DND-41 (cell line): ENCODE data around the gene ACADS.

ENCODE experiments used
- ATAC-seq: fragments of 200-7000 bp; cut with Tn5 transposase; 3 replicates; pipeline ENCODE4 v1.9.1; 2021; ENCODE audit warnings: low read depth; ENCODE audit not compliant: insufficient read depth
- DNase-seq: peaks from one replicate; pipeline ENCODE4 v3.0.0-alpha.2; 2020
- H2AFZ ChIP-seq: 2 replicates; pipeline ENCODE4 v1.6.0; 2012; ENCODE audit warnings: low read depth, low read length
- H3K27ac ChIP-seq: 2 replicates; pipeline ENCODE4 v1.5.1; 2012; ENCODE audit warnings: low read length, inconsistent platforms
- H3K27me3 ChIP-seq: fragments of 200-600 bp; sonication (generic); 2 replicates; pipeline ENCODE4 v1.6.0; 2012; ENCODE audit warnings: low read length, mild to moderate bottlenecking, inconsistent platforms; ENCODE audit not compliant: insufficient read depth, poor library complexity
- H3K36me3 ChIP-seq: 2 replicates; pipeline ENCODE4 v1.5.1; 2012; ENCODE audit warnings: low read length, inconsistent platforms; ENCODE audit not compliant: insufficient read depth
- H3K4me1 ChIP-seq: 2 replicates; pipeline ENCODE4 v1.5.1; 2012; ENCODE audit warnings: mild to moderate bottlenecking, low read length; ENCODE audit not compliant: insufficient read depth
- H3K4me2 ChIP-seq: 2 replicates; pipeline ENCODE4 v1.6.0; 2012; ENCODE audit warnings: mild to moderate bottlenecking, moderate library complexity, low read length, inconsistent platforms; ENCODE audit not compliant: insufficient read depth
- H3K4me3 ChIP-seq, 2 experiments: fragments of 200-600 bp in 1 of 2; shearing (Covaris generic) in 1 of 2; 2 replicates each; pipeline ENCODE4 v1.5.1; 2012 to 2016; ENCODE audit warnings: inconsistent platforms in 2 of 2, low read length in 2 of 2, mild to moderate bottlenecking in 2 of 2, low read depth in 1 of 2, moderate library complexity in 1 of 2
- H3K79me2 ChIP-seq: 2 replicates; pipeline ENCODE4 v1.6.0; 2012; ENCODE audit warnings: low read length, inconsistent platforms; ENCODE audit not compliant: insufficient read depth
- H3K9ac ChIP-seq: 2 replicates; pipeline ENCODE4 v1.6.0; 2012; ENCODE audit warnings: low read depth, mild to moderate bottlenecking, inconsistent platforms, low read length, moderate library complexity
- H3K9me3 ChIP-seq: 2 replicates; pipeline ENCODE4 v1.5.1; 2012; ENCODE audit warnings: low read length, moderate library complexity, mild to moderate bottlenecking, inconsistent platforms; ENCODE audit not compliant: insufficient read depth, severe bottlenecking
- H4K20me1 ChIP-seq: 2 replicates; pipeline ENCODE4 v1.6.0; 2012; ENCODE audit warnings: low read length; ENCODE audit not compliant: insufficient read depth
- EZH2 ChIP-seq: IDR thresholded peaks from 3 replicates; pipeline ENCODE4 v1.6.1; 2012; ENCODE audit warnings: borderline replicate concordance, low read depth, mild to moderate bottlenecking, moderate library complexity, low read length, inconsistent platforms; ENCODE audit not compliant: severe bottlenecking
- TF ChIP-seq, protein P1 (sequence below): IDR thresholded peaks from 2 replicates; pipeline ENCODE4 v1.5.1; 2012; ENCODE audit warnings: borderline replicate concordance, low read length, moderate library complexity, mild to moderate bottlenecking; ENCODE audit not compliant: poor library complexity, severe bottlenecking; ENCODE audit errors: extremely low read depth

Gene ACADS

DNA sequence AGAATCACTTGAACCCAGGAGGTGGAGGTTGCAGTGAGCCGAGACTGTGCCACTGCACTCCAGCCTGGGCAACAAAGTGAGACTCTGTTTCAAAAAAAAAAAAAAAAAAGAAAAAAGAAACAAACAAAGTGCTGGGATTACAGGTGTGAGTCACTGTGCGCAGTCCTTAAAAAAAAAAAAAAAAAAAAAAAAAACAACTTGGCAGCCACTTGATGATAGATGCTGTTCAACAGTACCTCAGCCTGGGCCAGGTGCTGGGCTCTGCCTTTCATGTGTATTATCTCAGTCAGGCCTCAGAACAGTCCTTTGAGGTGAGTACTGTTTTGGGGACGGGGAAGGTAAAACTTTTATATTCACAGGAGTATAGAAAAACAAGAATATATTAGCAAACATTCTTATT, 9.6 kb downstream of the ACADS start:
- H3K4me2 ChIP-seq: no peak overlapping the region
- no peaks in the 10 kb centered on the region for H3K27me3 ChIP-seq
- TF ChIP-seq, protein P1, sequence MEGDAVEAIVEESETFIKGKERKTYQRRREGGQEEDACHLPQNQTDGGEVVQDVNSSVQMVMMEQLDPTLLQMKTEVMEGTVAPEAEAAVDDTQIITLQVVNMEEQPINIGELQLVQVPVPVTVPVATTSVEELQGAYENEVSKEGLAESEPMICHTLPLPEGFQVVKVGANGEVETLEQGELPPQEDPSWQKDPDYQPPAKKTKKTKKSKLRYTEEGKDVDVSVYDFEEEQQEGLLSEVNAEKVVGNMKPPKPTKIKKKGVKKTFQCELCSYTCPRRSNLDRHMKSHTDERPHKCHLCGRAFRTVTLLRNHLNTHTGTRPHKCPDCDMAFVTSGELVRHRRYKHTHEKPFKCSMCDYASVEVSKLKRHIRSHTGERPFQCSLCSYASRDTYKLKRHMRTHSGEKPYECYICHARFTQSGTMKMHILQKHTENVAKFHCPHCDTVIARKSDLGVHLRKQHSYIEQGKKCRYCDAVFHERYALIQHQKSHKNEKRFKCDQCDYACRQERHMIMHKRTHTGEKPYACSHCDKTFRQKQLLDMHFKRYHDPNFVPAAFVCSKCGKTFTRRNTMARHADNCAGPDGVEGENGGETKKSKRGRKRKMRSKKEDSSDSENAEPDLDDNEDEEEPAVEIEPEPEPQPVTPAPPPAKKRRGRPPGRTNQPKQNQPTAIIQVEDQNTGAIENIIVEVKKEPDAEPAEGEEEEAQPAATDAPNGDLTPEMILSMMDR: no peak
- TF ChIP-seq EZH2: no peak
- no peak for DNase-seq
- no peaks in the 10 kb centered on the region for H3K79me2 ChIP-seq
- H4K20me1 ChIP-seq: no peaks in the 10 kb centered on the region
- ATAC-seq: no peak
- H3K27ac ChIP-seq: no peak overlapping the region
- H3K4me3 ChIP-seq: no peak overlapping the region
- H3K9ac ChIP-seq: no peak overlapping the region
- H2AFZ ChIP-seq: no peak overlapping the region
- no peaks in the 10 kb centered on the region for H3K4me1 ChIP-seq
- H3K36me3 ChIP-seq: peaks cover 23% of the 10 kb centered on the region
- no peaks in the 10 kb centered on the region for H3K9me3 ChIP-seq

GRCh38 chr12:120736404-120737331, 11.0 kb downstream of the ACADS start:
- ATAC-seq: no peak
- H2AFZ ChIP-seq: no peak overlapping the region
- DNase-seq: no peak
- no peak overlapping the region for H3K27ac ChIP-seq
- no peaks in the 10 kb centered on the region for H3K4me1 ChIP-seq
- no peaks in the 10 kb centered on the region for H3K79me2 ChIP-seq
- no peak overlapping the region for H3K4me2 ChIP-seq
- H3K9me3 ChIP-seq: no peaks in the 10 kb centered on the region
- H3K36me3 ChIP-seq: peaks cover 15% of the 10 kb centered on the region; the same call in 1 of the 2 replicates
- no peaks in the 10 kb centered on the region for H3K27me3 ChIP-seq
- H3K9ac ChIP-seq: no peak overlapping the region
- no peaks in the 10 kb centered on the region for H4K20me1 ChIP-seq
- no peak for TF ChIP-seq EZH2
- TF ChIP-seq, protein P1: no peak
- no peak overlapping the region for H3K4me3 ChIP-seq

- no peak for TF ChIP-seq EZH2
- TF ChIP-seq, protein P1: no peak
- Histone ChIP-seq H3K4me1 (no peaks in the 10 kb centered on the region), H3K9me3 (no peaks in the 10 kb centered on the region), H4K20me1 (no peaks in the 10 kb centered on the region), H3K4me2 (no peak overlapping the region), H3K4me3 (no peak overlapping the region), H3K27me3 (no peaks in the 10 kb centered on the region), H3K79me2 (no peaks in the 10 kb centered on the region), H3K36me3 (peaks cover 15% of the 10 kb centered on the region; the same call in 1 of the 2 replicates), H3K27ac (no peak overlapping the region), H3K9ac (no peak overlapping the region), H2AFZ (no peak overlapping the region)
- DNase-seq: no peak
- ATAC-seq: no peak
Observed at GRCh38 chr12:120737557-120738251, 12.1 kb downstream of the ACADS start.
